HCT116 (cell line): Measurements from ENCODE around the gene SEMA4D. TPM values are rescaled to one million over a fixed set of nuclear protein-coding genes. Genes with fewer than 3 reads are reported as not detected.

Experiments used
- ATAC-seq: fragments of 200-7000 bp; cut with Tn5 transposase; 2 replicates; pipeline ENCODE4 v1.9.1; 2020; ENCODE audit warnings: mild to moderate bottlenecking, moderate library complexity
- BruUV-seq: library from RNA; stranded (reverse); fragments of 400-500 nt; replicated peaks from 2 replicates; lab custom pipeline; 2021; lab: Mats Ljungman, UMichigan
- CTCF ChIA-PET: fragments of 300-600 bp; sonication (Branson Sonifier 250); formaldehyde crosslinking; loops from one replicate; lab custom pipeline; 2021; ENCODE audit warnings: antibody characterized with exemption; lab: Charles Lee
- POLR2A ChIA-PET: fragments of 300-600, 350-600 bp; sonication (Branson Sonifier 250); formaldehyde crosslinking; loops from one replicate; lab custom pipeline; 2021; ENCODE audit warnings: antibody characterized with exemption; lab: Charles Lee
- RAD21 ChIA-PET, 2 experiments: fragments of 300-600 bp; sonication (Branson Sonifier 250); formaldehyde crosslinking; loops; one replicate each; lab custom pipeline; 2023; ENCODE audit warnings: low total read pairs in 2 of 2; ENCODE audit not compliant: uncharacterized antibody in 2 of 2, unreplicated experiment in 2 of 2, low non-redundant PET in 1 of 2; lab: Charles Lee
- DNase-seq: peaks from one replicate; pipeline ENCODE4 v3.0.0-alpha.2; 2010; ENCODE audit warnings: low read depth, low spot score
- H2AFZ ChIP-seq: fragments of 200-600 bp; shearing (Covaris generic), sonication (generic); 2 replicates; pipeline ENCODE4 v1.6.1; 2017; ENCODE audit warnings: low read depth, mixed run types, mixed read lengths, antibody characterized with exemption, low read length; ENCODE audit not compliant: poor library complexity, severe bottlenecking
- H3K27ac ChIP-seq: 2 replicates; pipeline ENCODE4 v1.5.1; 2012; ENCODE audit warnings: low read depth, low read length
- H3K27me3 ChIP-seq: fragments of 200-600 bp; sonication (generic); 2 replicates; pipeline ENCODE4 v1.6.1; 2016; ENCODE audit warnings: mixed run types, low read length, mixed read lengths; ENCODE audit not compliant: insufficient read depth
- H3K36me3 ChIP-seq, 2 experiments: fragments of 200-500 bp in 1 of 2; fragments of 200-600 bp in 1 of 2; sonication (Bioruptor generic) in 1 of 2; sonication (generic) in 1 of 2; 2 replicates each; pipeline versions ENCODE4 v1.5.1 to v1.6.1; 2014 to 2016; ENCODE audit warnings: low read length in 2 of 2, inconsistent platforms in 1 of 2, mixed read lengths in 1 of 2, mixed run types in 1 of 2; ENCODE audit not compliant: insufficient read depth in 2 of 2, control insufficient read depth in 1 of 2
- H3K4me1 ChIP-seq, 2 experiments: fragments of 200-600 bp in 1 of 2; sonication (generic) in 1 of 2; 2 replicates each; pipeline versions ENCODE4 v1.5.1 to v1.6.1; 2012 to 2017; ENCODE audit warnings: low read length in 2 of 2, inconsistent platforms in 1 of 2, mild to moderate bottlenecking in 1 of 2, mixed read lengths in 1 of 2, mixed run types in 1 of 2, moderate library complexity in 1 of 2; ENCODE audit not compliant: insufficient read depth in 2 of 2, control insufficient read depth in 1 of 2
- H3K4me2 ChIP-seq: fragments of 200-600 bp; sonication (generic); 2 replicates; pipeline ENCODE4 v1.6.1; 2017; ENCODE audit warnings: mixed run types, low read length, mixed read lengths
- H3K4me3 ChIP-seq, 2 experiments: fragments of 200-600 bp in 1 of 2; sonication (generic) in 1 of 2; replicated peaks in 1 of 2; 2 replicates each; pipeline ENCODE4 v1.5.1; 2011 to 2016; ENCODE audit warnings: low read length in 2 of 2, control low read depth in 1 of 2, low read depth in 1 of 2, mild to moderate bottlenecking in 1 of 2, mixed read lengths in 1 of 2, mixed run types in 1 of 2
- H3K79me2 ChIP-seq: fragments of 200-600 bp; sonication (generic); 2 replicates; pipeline ENCODE4 v1.6.1; 2017; ENCODE audit warnings: mild to moderate bottlenecking, mixed run types, low read length, moderate library complexity, mixed read lengths; ENCODE audit not compliant: insufficient read depth
- H3K9ac ChIP-seq: fragments of 200-600 bp; sonication (generic); 2 replicates; pipeline ENCODE4 v1.6.1; 2016; ENCODE audit warnings: low read length, mixed read lengths
- H3K9me2 ChIP-seq: fragments of 200-600 bp; sonication (generic), shearing (Covaris generic); 2 replicates; pipeline ENCODE4 v1.6.1; 2017; ENCODE audit warnings: mixed run types, mild to moderate bottlenecking, moderate library complexity; ENCODE audit not compliant: insufficient read depth
- H3K9me3 ChIP-seq, 2 experiments: fragments of 200-500 bp in 1 of 2; fragments of 200-600 bp in 1 of 2; sonication (Bioruptor generic) in 1 of 2; sonication (generic) in 1 of 2; 2 replicates each; pipeline ENCODE4 v1.6.1; 2014 to 2017; ENCODE audit warnings: low read length in 2 of 2, mixed read lengths in 2 of 2, inconsistent platforms in 1 of 2, low read depth in 1 of 2, mild to moderate bottlenecking in 1 of 2, mixed run types in 1 of 2, moderate library complexity in 1 of 2; ENCODE audit not compliant: control insufficient read depth in 1 of 2, insufficient read depth in 1 of 2
- H4K20me1 ChIP-seq: fragments of 200-600 bp; sonication (generic), shearing (Covaris generic); 2 replicates; pipeline ENCODE4 v1.6.1; 2017; ENCODE audit warnings: mixed run types, mild to moderate bottlenecking, moderate library complexity; ENCODE audit not compliant: insufficient read depth
- ATF3 ChIP-seq: IDR thresholded peaks from 2 replicates; pipeline ENCODE4 v1.6.1; 2012
- EGR1 ChIP-seq: IDR thresholded peaks from 2 replicates; pipeline ENCODE4 v1.6.1; 2012; ENCODE audit warnings: low read depth
- FOSL1 ChIP-seq: IDR thresholded peaks from 2 replicates; pipeline ENCODE4 v1.6.1; 2012; ENCODE audit warnings: low read depth
- JUND ChIP-seq: IDR thresholded peaks from 2 replicates; pipeline ENCODE4 v1.6.1; 2012
- MAX ChIP-seq: IDR thresholded peaks from 2 replicates; pipeline ENCODE4 v1.6.1; 2012
- POLR2AphosphoS5 ChIP-seq: IDR thresholded peaks from 2 replicates; pipeline ENCODE4 v1.6.1; 2011; ENCODE audit warnings: mild to moderate bottlenecking, low read depth, low read length, moderate library complexity
- SIN3A ChIP-seq: IDR thresholded peaks from 2 replicates; pipeline ENCODE4 v1.6.1; 2012; ENCODE audit warnings: low read depth
- SP1 ChIP-seq: IDR thresholded peaks from 2 replicates; pipeline ENCODE4 v1.6.1; 2012; ENCODE audit warnings: low read depth
- ZBTB33 ChIP-seq: IDR thresholded peaks from 2 replicates; pipeline ENCODE4 v1.6.1; 2011; ENCODE audit warnings: mild to moderate bottlenecking, low read length, moderate library complexity; ENCODE audit not compliant: insufficient replicate concordance; ENCODE audit errors: extremely low read depth
- intact Hi-C: fragments of 100-400 bp; cut with micrococcal nuclease; formaldehyde crosslinking; loops from 2 replicates; pipeline ENCODE4 v1.10.0; 2022
- total RNA-seq: library from RNA; stranded (reverse); gene quantifications from one replicate; pipeline ENCODE4 v1.2.1, GENCODE V29; 2021; ENCODE audit not compliant: unreplicated experiment

The SEMA4D gene
- total RNA-seq, 1 experiment from 2014 or later: 32.0 TPM

GRCh38 chr9:89350988-89351557, 146.8 kb downstream of the SEMA4D start:
- no peaks in the 10 kb centered on the region for H3K9me2 ChIP-seq
- CTCF ChIA-PET: no interaction called here

DNA sequence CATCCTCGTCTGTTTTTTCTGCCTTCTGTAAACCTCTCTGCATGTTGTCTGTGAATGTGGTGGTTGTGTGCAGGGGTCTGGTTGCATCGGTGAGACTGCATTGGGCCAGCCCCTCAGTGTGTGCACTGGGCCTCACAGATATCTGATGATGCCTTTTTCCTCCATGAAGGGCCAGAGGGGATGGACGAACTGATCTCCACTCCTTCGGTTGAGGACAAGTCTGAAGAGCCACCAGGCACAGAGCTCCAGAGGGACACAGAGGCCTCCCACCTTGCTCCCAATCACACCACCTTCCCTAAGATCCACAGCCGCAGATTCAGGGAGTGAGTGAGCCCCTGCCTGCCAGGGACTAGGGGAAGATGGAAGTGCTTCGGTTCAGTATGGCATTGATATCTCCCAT, 148.3 kb downstream of the SEMA4D start:
- POLR2A ChIA-PET: no interaction called here

More at GRCh38 chr9:89350988-89351557, 146.8 kb downstream of the SEMA4D start:
- H4K20me1 ChIP-seq: no peaks in the 10 kb centered on the region
- no peaks in the 10 kb centered on the region for H3K27me3 ChIP-seq
- H3K4me3 ChIP-seq: no peak overlapping the region
- ATAC-seq: no peak
- H3K4me2 ChIP-seq: no peak overlapping the region
- no peak overlapping the region for H2AFZ ChIP-seq
- no peaks in the 10 kb centered on the region for H3K4me1 ChIP-seq
- TF ChIP-seq SIN3A (no peak), FOSL1 (no peak), MAX (no peak)
- no peaks in the 10 kb centered on the region for H3K9me3 ChIP-seq
- no TSS peak for BruUV-seq
- no peaks in the 10 kb centered on the region for H3K79me2 ChIP-seq
- DNase-seq: no peak
- ChIA-PET RAD21 (no interaction called here), POLR2A (no interaction called here)
- H3K9ac ChIP-seq: no peak overlapping the region
- no peak overlapping the region for H3K27ac ChIP-seq
- intact Hi-C loops: no loop called here
- peaks cover 31 to 44% of the 10 kb centered on the region in 2 experiments for H3K36me3 ChIP-seq

More for the DNA sequence above, 148.3 kb downstream of the SEMA4D start:
- ATAC-seq (no peak), DNase-seq (no peak)
- Histone ChIP-seq H4K20me1 (no peaks in the 10 kb centered on the region), H3K4me3 (no peak overlapping the region), H3K4me1 (no peaks in the 10 kb centered on the region), H3K9me2 (no peaks in the 10 kb centered on the region), H3K27ac (no peak overlapping the region), H3K79me2 (no peaks in the 10 kb centered on the region), H3K9ac (no peak overlapping the region), H2AFZ (no peak overlapping the region), H3K9me3 (no peaks in the 10 kb centered on the region), H3K36me3 (peaks cover 30 to 33% of the 10 kb centered on the region in 2 experiments), H3K27me3 (no peaks in the 10 kb centered on the region), H3K4me2 (no peak overlapping the region)
- RAD21 ChIA-PET: no interaction called here
- CTCF ChIA-PET: no interaction called here
- no TSS peak for BruUV-seq
- TF ChIP-seq JUND (no peak), EGR1 (no peak), MAX (no peak), ATF3 (no peak), SP1 (no peak), POLR2AphosphoS5 (no peak), ZBTB33 (no peak)
- intact Hi-C loops: no loop called here
